ENCODE data around the gene USP2. TPM values are rescaled to one million over a fixed set of nuclear protein-coding genes. Genes with fewer than 3 reads are reported as not detected.

USP2 gene
- total and polyA plus RNA-seq, 2 of the 8 experiments (the other 6 are each of a cell fraction or from before 2014, with no cell fraction given), result 2.2 to 6.9 TPM

- peaks cover 5 to 46% (median 36%) of the 10 kb centered on the region in 4 experiments for H3K27me3 ChIP-seq (replicated peaks in 1 of 4; ENCODE audit: control insufficient read depth in 3 of 4, extremely low read depth in 1 of 4, insufficient read depth in 3 of 4, low read length in 3 of 4)
- WGBS, 2 experiments (ENCODE audit: extremely low coverage in 1 of 2, insufficient coverage in 1 of 2, insufficient read length in 1 of 2, insufficient replicate concordance in 2 of 2, low coverage in 1 of 2, low lambda C conversion rate in 2 of 2, missing lambda C conversion rate in 1 of 2), result 3% methylated on average over 32 of the region's 74 CpGs; no CpG with 5 or more reads in 1 of the 2 experiments
- FAIRE-seq (no peak), DNase-seq (ENCODE audit: low read depth in 1 of 2, low spot score in 2 of 2) (peak in 1 of 2 experiments; percentile 76)
- H3K4me2 ChIP-seq (ENCODE audit: insufficient read depth in 1 of 2, low read depth in 2 of 2, low read length in 2 of 2), result peak within 1 kb of the TSS; percentile 97
- no peak within 1 kb of the TSS for H3K23ac ChIP-seq (ENCODE audit: insufficient read length)
- H2AFZ ChIP-seq (ENCODE audit: low read length), result no peak within 1 kb of the TSS
- H3K4ac ChIP-seq (replicated peaks; ENCODE audit: insufficient read length, low read depth, low read length), result no peak within 1 kb of the TSS
- H3K79me2 ChIP-seq (ENCODE audit: control insufficient read depth in 1 of 2, insufficient read depth in 2 of 2, low read length in 2 of 2), result no peaks in the 10 kb centered on the region
- peak within 1 kb of the TSS; percentile 55 to 77 (median 66) for H3K4me3 ChIP-seq (ENCODE audit: extremely low read depth in 1 of 4, insufficient read depth in 2 of 4, low read depth in 3 of 4, low read length in 4 of 4)
- peak within 1 kb of the TSS; percentile 20; the same call in 1 of the 2 replicates for H4K8ac ChIP-seq (ENCODE audit: extremely low read depth, insufficient read depth, low read length)
- no peak within 1 kb of the TSS for H2BK15ac ChIP-seq (ENCODE audit: low read length)
- ChIA-PET CTCF (ENCODE audit: partially characterized antibody) (interaction anchor here (0.5 to 16.8 kb wide), 10 partner anchors 7 to 886 kb away, joined by 3 to 415 read pairs (median 3); partner anchors contain the start of genes C1QTNF5, MFRP and RNF26), POLR2A (ENCODE audit: partially characterized antibody) (interaction anchor here (0.6 to 5.4 kb wide), 16 partner anchors 9 to 297 kb away, joined by 3 to 44 read pairs (median 5); partner anchors contain the start of genes C1QTNF5, HMBS, RNF26 and VPS11)
- H3K14ac ChIP-seq (ENCODE audit: insufficient read length), result no peak within 1 kb of the TSS
- peak within 1 kb of the TSS; percentile 61; the same call in 1 of the 2 replicates for H2BK20ac ChIP-seq (ENCODE audit: low read length)
- H4K5ac ChIP-seq (ENCODE audit: insufficient read length, low read depth, low read length), result no peak within 1 kb of the TSS
- H4K20me1 ChIP-seq (replicated peaks in 1 of 2; ENCODE audit: control insufficient read depth in 1 of 2, insufficient read depth in 2 of 2, low read length in 2 of 2), result peaks cover 2% of the 10 kb centered on the region in 2 experiments
- no peaks in the 10 kb centered on the region; a peak in 1 of 8 replicates for H3K36me3 ChIP-seq (ENCODE audit: control insufficient read depth in 2 of 4, insufficient read depth in 4 of 4, low read length in 3 of 4)
- no peak within 1 kb of the TSS for H3K27ac ChIP-seq (ENCODE audit: low read depth, low read length)
- H3K18ac ChIP-seq (ENCODE audit: extremely low read depth, low read length), result peak within 1 kb of the TSS; percentile 48
- peaks cover 33% of the 10 kb centered on the region for H3K23me2 ChIP-seq (ENCODE audit: low read depth, low read length)
- H3K56ac ChIP-seq (replicated peaks; ENCODE audit: insufficient read length, low read depth, low read length), result no peak within 1 kb of the TSS
- no peak within 1 kb of the TSS for H4K91ac ChIP-seq (replicated peaks; ENCODE audit: insufficient read length, low read length)
- H2BK5ac ChIP-seq (ENCODE audit: low read depth, low read length), result peak within 1 kb of the TSS; percentile 91; the same call in 1 of the 2 replicates
- peaks cover 11 to 53% (median 48%) of the 10 kb centered on the region in 4 experiments for H3K4me1 ChIP-seq (replicated peaks in 1 of 4; ENCODE audit: control insufficient read depth in 3 of 4, insufficient read depth in 4 of 4, low read length in 3 of 4)
- H2BK12ac ChIP-seq (ENCODE audit: low read depth, low read length), result peak within 1 kb of the TSS; percentile 95; the same call in 1 of the 2 replicates
- peak within 1 kb of the TSS; percentile 97; the same call in 1 of the 2 replicates for H2AK5ac ChIP-seq (ENCODE audit: low read depth, low read length)
- H2BK120ac ChIP-seq (replicated peaks; ENCODE audit: low read depth, low read length), result no peak within 1 kb of the TSS
- H3K79me1 ChIP-seq (ENCODE audit: low read depth, low read length), result no peaks in the 10 kb centered on the region
- no peaks in the 10 kb centered on the region for H3K9me3 ChIP-seq (ENCODE audit: insufficient read depth in 2 of 2, low read depth in 1 of 2, low read length in 1 of 2)
- peak within 1 kb of the TSS in 2 of 4 experiments; percentile 34 to 42; a peak in 4 of 7 replicates for H3K9ac ChIP-seq (replicated peaks in 1 of 4; ENCODE audit: extremely low read depth in 1 of 4, low read depth in 3 of 4, low read length in 3 of 4)
- TF ChIP-seq MAX (IDR thresholded peaks at IDR 0.05) (0 out of 2 replicates have a peak, but pooled peaks have one; percentile 9), CREB1 (IDR thresholded peaks at IDR 0.05) (peak; percentile 50; the same call in 1 of the 2 replicates), SIN3A (conservative IDR thresholded peaks at IDR 0.05 in 1 of 2, IDR thresholded peaks at IDR 0.05 in 1 of 2; ENCODE audit: low read depth in 1 of 2, low read length in 2 of 2) (peak; percentile 30 to 32; a peak in 1 of 4 replicates), JUN (IDR thresholded peaks at IDR 0.05; ENCODE audit: low read depth, low read length) (no peak), POU5F1 (IDR thresholded peaks at IDR 0.05; ENCODE audit: low read depth, low read length) (no peak), KDM5A (IDR thresholded peaks at IDR 0.05; ENCODE audit: low read length) (no peak), TAF7 (optimal IDR thresholded peaks at IDR 0.05; ENCODE audit: borderline replicate concordance, low read depth, low read length) (peak; percentile 80), SIRT6 (IDR thresholded peaks at IDR 0.05; ENCODE audit: low read length) (no peak), TAF1 (IDR thresholded peaks at IDR 0.05; ENCODE audit: low read depth, low read length) (peak; percentile 81), POLR2A (IDR thresholded peaks at IDR 0.05; ENCODE audit: control extremely low read depth in 1 of 2, low read depth in 2 of 2, low read length in 2 of 2) (peak in 1 of 2 experiments; percentile 39; a peak in 2 of 3 replicates), EZH2 (IDR thresholded peaks at IDR 0.05; ENCODE audit: low read depth, low read length, severe bottlenecking) (peak; percentile 42)
These were observed 64.5 kb downstream of the USP2 start, which contains the start of gene MCAM for GRCh38 chr11:119316729-119317591. MCAM (minus strand) TSS chr11:119317130; CDS start chr11:119317101, 29 bp downstream.
